ENCODE results near the gene MCAM.

Gene MCAM

DNA sequence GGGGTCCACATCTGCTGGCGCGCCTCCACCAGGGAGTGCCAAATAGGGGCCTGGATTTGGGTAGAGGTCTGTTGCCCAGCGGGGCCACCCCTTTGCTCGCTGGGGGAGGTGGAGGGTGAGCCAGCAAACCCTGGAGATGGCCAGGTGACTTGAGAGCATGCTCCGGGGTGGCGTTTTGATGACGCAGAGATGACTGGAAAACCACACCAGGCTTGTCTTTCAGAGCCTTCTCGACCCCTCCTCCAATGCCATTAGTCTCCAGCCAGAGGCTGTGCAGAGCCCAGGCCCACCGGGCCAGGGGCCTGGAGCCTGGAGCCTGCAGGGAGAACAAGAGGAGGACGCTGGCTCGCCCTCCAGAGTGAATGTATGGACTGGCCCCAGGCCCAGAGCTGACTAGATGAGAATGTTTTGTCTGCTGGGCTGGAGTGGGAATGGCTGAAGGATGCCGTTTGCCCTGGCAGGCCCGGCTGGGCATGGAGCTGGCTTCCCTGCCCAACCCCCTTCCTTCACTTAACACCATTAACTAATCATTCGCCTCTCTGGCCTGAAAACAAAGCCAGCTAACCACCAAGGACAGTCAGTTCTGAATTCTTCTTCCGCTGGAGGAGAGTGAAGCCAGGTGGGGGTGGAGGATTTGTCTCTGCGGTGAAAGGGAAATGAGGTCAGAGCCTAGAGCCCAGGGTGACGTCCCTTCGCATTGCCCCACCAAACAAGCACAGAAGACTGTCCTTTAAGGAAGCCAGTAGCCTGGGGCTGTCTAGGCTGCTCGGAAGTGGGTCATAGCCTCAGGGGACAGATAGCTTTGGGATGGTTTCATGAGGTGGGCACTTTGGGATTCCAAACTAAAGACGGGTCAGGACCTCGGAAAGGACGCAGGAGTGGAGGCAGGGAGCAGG lies 1.6 kb upstream of the MCAM start:
- Histone ChIP-seq H3K27ac (ENCODE audit: low read depth, low read length) (peak overlapping the region; percentile 50), H3K9me3 (ENCODE audit: control insufficient read depth in 1 of 2, low read length in 2 of 2) (no peaks in the 10 kb centered on the region), H3K27me3 (ENCODE audit: control insufficient read depth in 1 of 2, insufficient read depth in 2 of 2, low read length in 2 of 2) (peaks cover 35 to 46% of the 10 kb centered on the region in 2 donors), H3K4me3 (ENCODE audit: low read depth in 1 of 2, low read length in 2 of 2) (no peak overlapping the region), H3K36me3 (ENCODE audit: control insufficient read depth in 1 of 2, insufficient read depth in 2 of 2, low read length in 2 of 2) (no peaks in the 10 kb centered on the region), H3K4me1 (ENCODE audit: control insufficient read depth in 1 of 2, insufficient read depth in 2 of 2, low read length in 2 of 2) (peaks cover 17 to 57% of the 10 kb centered on the region in 2 donors), H3K9ac (ENCODE audit: low read depth in 1 of 2, low read length in 2 of 2) (peak overlapping the region in 1 of 2 donors; percentile 32)

DNA sequence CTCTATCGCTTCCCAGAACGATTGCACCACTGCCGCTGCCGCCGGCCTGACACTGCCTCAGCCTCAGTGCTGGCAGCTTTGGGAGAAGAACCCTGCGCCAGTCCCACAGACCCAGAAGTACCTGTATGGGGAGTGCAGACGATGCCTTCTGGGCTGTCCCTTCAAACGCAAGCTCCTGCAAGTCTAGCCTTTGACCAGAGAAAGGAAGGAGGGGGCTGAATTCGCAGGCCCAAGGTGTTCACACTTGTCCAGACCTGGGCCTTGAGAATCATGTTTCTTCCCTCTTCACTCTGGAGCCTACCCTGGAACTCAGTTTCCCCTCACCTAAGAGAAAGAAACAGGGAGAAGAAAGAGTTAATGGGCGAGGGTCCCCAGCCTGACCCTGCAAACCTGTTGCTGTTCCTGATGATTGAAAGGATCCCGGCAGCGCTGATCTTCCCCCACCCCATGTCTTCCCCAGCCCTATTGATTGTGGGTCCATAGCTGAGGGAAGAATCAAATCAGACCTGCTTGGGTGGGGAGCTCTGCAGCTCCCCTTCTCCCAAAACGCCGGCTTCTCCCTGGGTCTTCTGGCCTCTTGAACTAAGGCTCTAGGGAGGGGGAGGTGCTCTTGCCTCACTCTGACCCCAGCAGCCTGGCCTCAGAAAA lies 786 bp upstream of the MCAM start:
- no peaks in the 10 kb centered on the region for H3K9me3 ChIP-seq (ENCODE audit: control insufficient read depth in 1 of 2, low read length in 2 of 2)
- H3K4me1 ChIP-seq (ENCODE audit: control insufficient read depth in 1 of 2, insufficient read depth in 2 of 2, low read length in 2 of 2): peaks cover 17 to 57% of the 10 kb centered on the region in 2 donors
- no peaks in the 10 kb centered on the region for H3K36me3 ChIP-seq (ENCODE audit: control insufficient read depth in 1 of 2, insufficient read depth in 2 of 2, low read length in 2 of 2)
- H3K27me3 ChIP-seq (ENCODE audit: control insufficient read depth in 1 of 2, insufficient read depth in 2 of 2, low read length in 2 of 2): peaks cover 35 to 46% of the 10 kb centered on the region in 2 donors
- peak overlapping the region in 1 of 2 donors; percentile 32 for H3K4me3 ChIP-seq (ENCODE audit: low read depth in 1 of 2, low read length in 2 of 2)
- H3K9ac ChIP-seq (ENCODE audit: low read depth in 1 of 2, low read length in 2 of 2): peak overlapping the region in 1 of 2 donors; percentile 10
- peak overlapping the region; percentile 73 for H3K27ac ChIP-seq (ENCODE audit: low read depth, low read length)

DNA sequence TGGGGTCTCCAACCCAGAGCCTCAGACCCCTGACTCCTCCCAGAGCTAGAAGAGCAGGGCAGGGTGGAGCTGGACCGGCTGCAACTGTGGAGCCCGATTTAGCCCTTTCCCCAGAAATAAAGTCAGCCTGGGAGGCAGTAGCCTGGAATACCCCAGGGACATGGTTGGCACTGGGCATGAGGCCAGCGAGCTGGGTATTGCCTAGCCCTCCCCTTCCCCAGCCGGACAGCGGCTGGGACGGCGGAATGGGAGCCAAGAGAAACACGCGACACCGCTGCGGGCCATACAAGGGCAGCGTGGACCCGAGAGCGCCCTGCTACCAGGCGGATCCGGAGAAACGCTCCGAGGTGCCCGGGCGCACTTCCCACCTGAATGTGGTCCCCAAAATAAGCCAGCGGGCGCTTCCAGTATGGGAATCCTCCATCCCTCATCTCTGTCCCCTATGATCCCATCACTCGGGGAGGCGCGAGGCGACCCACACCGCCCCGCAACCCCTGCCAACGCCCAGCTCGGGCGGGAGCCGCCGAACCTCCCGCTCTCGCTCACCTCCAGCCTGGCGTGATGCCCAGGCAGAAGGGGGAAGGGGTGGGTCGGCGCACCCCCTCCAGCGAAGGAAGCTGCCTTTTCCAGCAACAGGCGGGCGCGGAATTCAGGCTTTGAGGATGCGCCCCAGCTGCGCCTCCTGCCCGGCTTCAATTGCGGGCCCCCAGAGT lies 758 bp downstream of the MCAM start:
- H3K4me1 ChIP-seq (ENCODE audit: control insufficient read depth in 1 of 2, insufficient read depth in 2 of 2, low read length in 2 of 2): peaks cover 17 to 46% of the 10 kb centered on the region in 2 donors
- no peaks in the 10 kb centered on the region for H3K9me3 ChIP-seq (ENCODE audit: control insufficient read depth in 1 of 2, low read length in 2 of 2)
- peak overlapping the region; percentile 66 to 70 for H3K4me3 ChIP-seq (ENCODE audit: low read depth in 1 of 2, low read length in 2 of 2)
- H3K36me3 ChIP-seq (ENCODE audit: control insufficient read depth in 1 of 2, insufficient read depth in 2 of 2, low read length in 2 of 2): peaks cover 0 to 4% of the 10 kb centered on the region in 2 donors
- H3K27me3 ChIP-seq (ENCODE audit: control insufficient read depth in 1 of 2, insufficient read depth in 2 of 2, low read length in 2 of 2): peaks cover 35 to 42% of the 10 kb centered on the region in 2 donors
- H3K27ac ChIP-seq (ENCODE audit: low read depth, low read length): peak overlapping the region; percentile 66
- peak overlapping the region; percentile 25 to 51 for H3K9ac ChIP-seq (ENCODE audit: low read depth in 1 of 2, low read length in 2 of 2)

DNA sequence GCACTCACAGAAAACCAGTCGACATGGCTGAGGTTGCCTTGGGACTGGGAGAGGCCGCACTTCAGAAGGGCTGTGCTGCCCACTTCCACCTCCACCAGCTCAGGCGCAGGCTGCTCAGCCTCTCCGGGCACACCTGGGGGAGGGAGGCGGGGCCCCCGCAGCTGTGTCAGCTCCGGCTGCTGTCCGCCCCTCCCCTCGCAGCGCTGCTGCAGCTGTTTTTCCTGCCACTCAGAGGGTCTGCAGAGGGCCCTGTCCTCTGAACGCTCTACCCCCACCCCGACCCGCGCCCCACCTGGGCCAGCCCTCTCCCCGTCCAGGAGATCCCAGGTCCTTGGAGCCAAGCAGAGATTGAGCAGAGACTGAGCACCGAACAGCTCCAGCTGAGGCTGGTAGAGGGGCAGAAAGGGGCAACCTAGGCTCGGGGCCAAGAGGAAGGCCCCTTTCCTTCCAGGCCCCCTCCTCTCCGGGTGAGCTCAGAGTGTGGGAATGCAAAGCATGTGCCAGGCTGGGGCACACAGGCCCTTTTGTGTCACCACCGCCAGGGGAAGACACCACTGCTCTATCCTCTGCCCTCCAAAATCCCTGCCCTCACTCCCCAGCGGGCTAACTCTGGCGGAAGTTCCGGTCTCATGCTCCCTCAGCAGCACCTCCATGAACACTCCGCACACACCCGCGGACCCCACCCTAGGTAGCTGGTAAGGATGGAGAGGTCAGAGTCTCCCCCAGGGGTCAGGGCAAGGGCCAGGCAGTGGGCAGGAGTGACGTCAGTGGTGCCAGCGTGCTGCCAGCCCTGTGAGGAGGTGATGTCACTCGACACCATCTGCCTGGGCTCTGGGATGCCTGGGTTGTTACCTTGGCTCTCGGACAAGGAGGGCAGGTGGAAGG lies 1.6 kb downstream of the MCAM start:
- Histone ChIP-seq H3K4me3 (ENCODE audit: low read depth in 1 of 2, low read length in 2 of 2) (peak overlapping the region; percentile 66 to 70), H3K9ac (ENCODE audit: low read depth in 1 of 2, low read length in 2 of 2) (peak overlapping the region; percentile 25 to 51), H3K4me1 (ENCODE audit: control insufficient read depth in 1 of 2, insufficient read depth in 2 of 2, low read length in 2 of 2) (peaks cover 13 to 38% of the 10 kb centered on the region in 2 donors), H3K27me3 (ENCODE audit: control insufficient read depth in 1 of 2, insufficient read depth in 2 of 2, low read length in 2 of 2) (peaks cover 35 to 42% of the 10 kb centered on the region in 2 donors), H3K27ac (ENCODE audit: low read depth, low read length) (peak overlapping the region; percentile 66), H3K9me3 (ENCODE audit: control insufficient read depth in 1 of 2, low read length in 2 of 2) (no peaks in the 10 kb centered on the region), H3K36me3 (ENCODE audit: control insufficient read depth in 1 of 2, insufficient read depth in 2 of 2, low read length in 2 of 2) (peaks cover 0 to 4% of the 10 kb centered on the region in 2 donors)

DNA sequence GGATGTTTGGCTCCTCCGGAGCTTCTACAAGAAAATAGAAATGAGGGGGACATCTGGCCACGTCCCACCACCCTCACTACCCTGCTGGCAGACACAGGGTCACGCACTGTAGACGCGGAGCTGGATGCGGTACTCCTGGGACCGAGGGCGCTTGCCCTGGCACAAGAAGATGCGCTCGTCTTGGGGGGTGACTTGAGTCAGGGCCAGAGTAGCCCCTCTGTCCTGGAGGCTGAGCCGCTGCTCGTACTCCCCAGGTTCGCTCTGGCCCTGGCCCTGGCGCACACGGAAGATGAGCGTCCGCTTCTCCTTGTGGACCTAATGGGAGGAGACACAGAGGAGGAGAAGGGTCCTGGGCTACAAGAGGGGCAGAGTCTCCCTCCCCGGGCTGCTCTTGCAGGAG lies 2.2 kb downstream of the MCAM start:
- H3K9me3 ChIP-seq (ENCODE audit: control insufficient read depth in 1 of 2, low read length in 2 of 2): no peaks in the 10 kb centered on the region
- H3K9ac ChIP-seq (ENCODE audit: low read depth in 1 of 2, low read length in 2 of 2): peak overlapping the region in 1 of 2 donors; percentile 51
- H3K4me3 ChIP-seq (ENCODE audit: low read depth in 1 of 2, low read length in 2 of 2): peak overlapping the region; percentile 66 to 70
- H3K27me3 ChIP-seq (ENCODE audit: control insufficient read depth in 1 of 2, insufficient read depth in 2 of 2, low read length in 2 of 2): peaks cover 35 to 42% of the 10 kb centered on the region in 2 donors
- no peak overlapping the region for H3K27ac ChIP-seq (ENCODE audit: low read depth, low read length)
- H3K4me1 ChIP-seq (ENCODE audit: control insufficient read depth in 1 of 2, insufficient read depth in 2 of 2, low read length in 2 of 2): peaks cover 11 to 38% of the 10 kb centered on the region in 2 donors
- peaks cover 0 to 4% of the 10 kb centered on the region in 2 donors for H3K36me3 ChIP-seq (ENCODE audit: control insufficient read depth in 1 of 2, insufficient read depth in 2 of 2, low read length in 2 of 2)

DNA sequence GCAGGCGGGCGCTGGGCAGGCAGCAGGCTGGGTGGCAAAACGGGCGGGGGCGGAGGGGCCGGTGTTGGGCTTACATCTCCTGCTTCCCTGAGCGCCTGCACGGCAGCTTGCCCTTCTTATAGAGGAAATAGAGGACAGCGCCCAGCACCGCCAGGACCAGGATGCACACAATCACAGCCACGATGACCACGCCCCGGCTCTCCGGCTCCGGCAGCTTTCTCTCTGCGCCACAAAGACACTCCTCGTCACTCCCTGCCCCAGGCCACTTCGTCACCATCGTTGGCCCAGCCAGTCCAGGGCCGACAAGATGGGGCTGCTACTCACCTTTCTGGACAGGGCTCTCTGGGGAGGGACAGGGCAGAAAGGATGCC lies 6.3 kb downstream of the MCAM start:
- no peak overlapping the region for H3K9ac ChIP-seq (ENCODE audit: low read depth in 1 of 2, low read length in 2 of 2)
- no peak overlapping the region for H3K4me3 ChIP-seq (ENCODE audit: low read depth in 1 of 2, low read length in 2 of 2)
- H3K36me3 ChIP-seq (ENCODE audit: control insufficient read depth in 1 of 2, insufficient read depth in 2 of 2, low read length in 2 of 2): peaks cover 7 to 10% of the 10 kb centered on the region in 2 donors
- H3K27ac ChIP-seq (ENCODE audit: low read depth, low read length): no peak overlapping the region
- peaks cover 7 to 10% of the 10 kb centered on the region in 2 donors for H3K4me1 ChIP-seq (ENCODE audit: control insufficient read depth in 1 of 2, insufficient read depth in 2 of 2, low read length in 2 of 2)
- no peaks in the 10 kb centered on the region for H3K9me3 ChIP-seq (ENCODE audit: control insufficient read depth in 1 of 2, low read length in 2 of 2)
- H3K27me3 ChIP-seq (ENCODE audit: control insufficient read depth in 1 of 2, insufficient read depth in 2 of 2, low read length in 2 of 2): peaks cover 12 to 16% of the 10 kb centered on the region in 2 donors

DNA sequence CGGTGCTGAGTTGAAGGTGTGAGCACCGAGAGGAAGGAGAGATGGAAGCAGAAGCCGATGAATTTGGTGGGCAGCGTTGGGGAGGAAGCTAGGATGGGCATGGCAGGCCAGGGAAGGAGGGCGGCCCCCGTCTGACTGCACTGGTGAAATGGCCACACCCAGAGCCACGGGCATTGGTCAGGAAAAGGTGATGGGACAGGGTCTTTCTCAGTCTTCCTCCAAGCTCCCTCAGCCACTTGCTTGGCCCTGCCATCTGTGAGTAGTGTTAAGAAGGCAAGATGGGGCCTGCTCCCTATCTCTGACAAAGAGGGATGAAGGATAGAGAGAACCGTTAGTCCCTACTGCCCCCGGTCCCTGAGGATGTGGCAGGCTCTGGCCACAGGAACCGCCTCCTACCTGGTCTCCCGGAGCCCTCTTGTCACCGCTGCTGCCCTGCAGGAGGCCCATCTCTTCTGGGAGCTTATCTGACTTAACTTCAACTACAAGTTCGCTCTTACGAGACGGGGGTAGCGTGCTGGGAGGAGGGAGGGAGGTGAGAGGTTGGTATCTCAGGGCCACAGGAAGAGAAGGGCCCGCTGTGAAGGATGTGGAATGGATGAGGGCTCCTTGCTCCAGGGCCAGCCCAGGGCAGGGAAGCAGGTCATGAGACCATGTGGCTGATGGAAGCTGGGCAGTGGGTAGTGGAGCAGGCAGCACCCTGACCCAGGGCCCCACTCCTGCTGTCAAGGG lies 6.8 kb downstream of the MCAM start:
- Histone ChIP-seq H3K9me3 (ENCODE audit: control insufficient read depth in 1 of 2, low read length in 2 of 2) (no peaks in the 10 kb centered on the region), H3K9ac (ENCODE audit: low read depth in 1 of 2, low read length in 2 of 2) (no peak overlapping the region), H3K27me3 (ENCODE audit: control insufficient read depth in 1 of 2, insufficient read depth in 2 of 2, low read length in 2 of 2) (peaks cover 6 to 12% of the 10 kb centered on the region in 2 donors), H3K36me3 (ENCODE audit: control insufficient read depth in 1 of 2, insufficient read depth in 2 of 2, low read length in 2 of 2) (peaks cover 7 to 12% of the 10 kb centered on the region in 2 donors), H3K27ac (ENCODE audit: low read depth, low read length) (no peak overlapping the region), H3K4me3 (ENCODE audit: low read depth in 1 of 2, low read length in 2 of 2) (no peak overlapping the region), H3K4me1 (ENCODE audit: control insufficient read depth in 1 of 2, insufficient read depth in 2 of 2, low read length in 2 of 2) (peaks cover 1 to 5% of the 10 kb centered on the region in 2 donors)

DNA sequence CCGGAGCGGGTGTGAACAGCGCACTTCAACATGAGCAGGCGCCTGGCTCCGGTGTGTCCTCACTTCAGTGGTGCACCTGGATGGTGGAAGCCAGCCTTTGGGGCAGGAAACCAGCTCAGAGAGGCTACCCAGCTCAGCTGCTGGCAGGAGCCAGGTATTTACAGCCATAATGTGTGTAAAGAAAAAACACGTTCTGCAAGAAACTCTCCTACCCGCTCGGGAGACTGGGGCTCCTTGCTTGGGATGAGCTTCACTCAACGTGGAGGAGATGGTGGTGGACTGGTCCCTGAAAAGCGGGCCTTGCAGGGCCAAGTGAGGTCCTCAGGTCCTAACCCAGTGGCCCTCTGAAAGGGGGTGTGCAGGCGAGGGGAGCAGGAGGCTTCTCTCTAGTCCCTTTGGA lies 7.5 kb downstream of the MCAM start:
- H3K9ac ChIP-seq (ENCODE audit: low read depth in 1 of 2, low read length in 2 of 2): no peak overlapping the region
- H3K4me1 ChIP-seq (ENCODE audit: control insufficient read depth in 1 of 2, insufficient read depth in 2 of 2, low read length in 2 of 2): no peaks in the 10 kb centered on the region
- peaks cover 0 to 4% of the 10 kb centered on the region in 2 donors for H3K27me3 ChIP-seq (ENCODE audit: control insufficient read depth in 1 of 2, insufficient read depth in 2 of 2, low read length in 2 of 2)
- peaks cover 7 to 14% of the 10 kb centered on the region in 2 donors for H3K36me3 ChIP-seq (ENCODE audit: control insufficient read depth in 1 of 2, insufficient read depth in 2 of 2, low read length in 2 of 2)
- no peak overlapping the region for H3K4me3 ChIP-seq (ENCODE audit: low read depth in 1 of 2, low read length in 2 of 2)
- H3K9me3 ChIP-seq (ENCODE audit: control insufficient read depth in 1 of 2, low read length in 2 of 2): no peaks in the 10 kb centered on the region
- H3K27ac ChIP-seq (ENCODE audit: low read depth, low read length): no peak overlapping the region

DNA sequence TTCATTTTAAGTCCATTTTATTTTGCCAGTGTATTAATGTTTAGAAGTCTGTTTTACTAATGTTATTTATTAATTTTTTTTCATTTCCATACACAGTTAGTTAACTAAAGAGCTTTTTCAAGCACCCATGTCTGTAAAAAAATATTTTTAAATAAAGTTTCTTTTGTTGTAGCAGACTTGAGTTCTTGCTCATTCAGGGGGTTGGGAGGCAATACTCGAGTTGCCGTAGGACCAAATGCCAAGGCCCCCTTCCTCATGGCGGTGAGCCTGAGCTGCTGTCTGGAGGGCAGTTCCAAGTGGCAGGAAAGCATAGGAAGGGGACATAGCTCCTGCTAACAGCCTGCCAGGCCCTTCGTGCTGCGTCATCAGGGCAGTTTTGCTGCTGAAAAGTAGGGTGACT lies 9.0 kb downstream of the MCAM start:
- no peak overlapping the region for H3K27ac ChIP-seq (ENCODE audit: low read depth, low read length)
- no peak overlapping the region for H3K4me3 ChIP-seq (ENCODE audit: low read depth in 1 of 2, low read length in 2 of 2)
- H3K9ac ChIP-seq (ENCODE audit: low read depth in 1 of 2, low read length in 2 of 2): peak overlapping the region in 1 of 2 donors; percentile 43
- no peaks in the 10 kb centered on the region for H3K4me1 ChIP-seq (ENCODE audit: control insufficient read depth in 1 of 2, insufficient read depth in 2 of 2, low read length in 2 of 2)
- H3K9me3 ChIP-seq (ENCODE audit: control insufficient read depth in 1 of 2, low read length in 2 of 2): no peaks in the 10 kb centered on the region
- H3K36me3 ChIP-seq (ENCODE audit: control insufficient read depth in 1 of 2, insufficient read depth in 2 of 2, low read length in 2 of 2): peaks cover 19 to 24% of the 10 kb centered on the region in 2 donors
- no peaks in the 10 kb centered on the region for H3K27me3 ChIP-seq (ENCODE audit: control insufficient read depth in 1 of 2, insufficient read depth in 2 of 2, low read length in 2 of 2)

Measured in duodenal mucosa (tissue), 2 donors.